Activated CD4-positive, alpha-beta T cell treated with anti-CD3 and anti-CD28 coated beads, Interleukin-2, amount 50 U/mL, for 48 hours (primary cell): Measurements from ENCODE around the gene THOC6.
"Not testable (repeated sequence)": the region's sequence is repeated elsewhere in the genome, so short reads cannot be mapped to it uniquely, and the experiment has no call there.

Experiments
- DNase-seq, 2 experiments: peaks; one replicate each; pipeline ENCODE4 v3.0.0-alpha.2; 2020

THOC6 gene

GRCh38 chr16:3035289-3035971, 11.6 kb downstream of the THOC6 start:
- DNase-seq, result no peak

GRCh38 chr16:3035972-3036725, 12.3 kb downstream of the THOC6 start:
- DNase-seq, result no peak

DNA sequence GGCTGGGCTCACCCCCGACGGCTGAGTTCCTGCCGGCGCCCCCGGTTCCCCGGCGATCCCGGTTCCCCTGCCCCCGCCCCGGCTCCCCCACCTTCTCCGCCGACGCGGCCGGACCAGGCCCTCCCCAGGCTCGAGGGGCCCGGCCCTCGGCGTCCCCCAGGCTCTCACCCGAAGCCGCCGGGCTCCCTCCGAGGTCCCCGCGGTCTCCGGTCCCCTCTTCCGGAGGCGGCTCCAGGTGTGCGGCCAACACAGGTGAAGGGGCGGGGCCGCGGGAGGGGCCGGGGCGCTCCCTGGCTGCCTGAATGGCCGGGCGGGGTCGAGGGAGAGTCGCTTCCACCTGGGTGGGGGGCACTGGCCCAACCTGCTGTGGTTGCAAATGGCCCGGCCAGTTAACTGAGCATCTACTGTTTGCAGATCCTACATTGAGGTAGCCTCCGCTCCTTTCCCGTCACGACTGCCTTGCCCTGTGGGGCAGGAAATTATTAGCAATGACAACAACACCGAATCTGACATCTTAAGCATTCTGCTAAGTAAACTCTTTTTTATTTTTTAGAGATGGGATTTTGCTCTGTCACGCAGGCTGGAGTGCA, 13.0 kb downstream of the THOC6 start, which contains the start of gene BICDL2:
BICDL2 (minus strand) TSS at position 219 of the 590 bp plus-strand sequence. CDS start 1,448 bp downstream, outside the sequence.
- no peak for DNase-seq

DNA sequence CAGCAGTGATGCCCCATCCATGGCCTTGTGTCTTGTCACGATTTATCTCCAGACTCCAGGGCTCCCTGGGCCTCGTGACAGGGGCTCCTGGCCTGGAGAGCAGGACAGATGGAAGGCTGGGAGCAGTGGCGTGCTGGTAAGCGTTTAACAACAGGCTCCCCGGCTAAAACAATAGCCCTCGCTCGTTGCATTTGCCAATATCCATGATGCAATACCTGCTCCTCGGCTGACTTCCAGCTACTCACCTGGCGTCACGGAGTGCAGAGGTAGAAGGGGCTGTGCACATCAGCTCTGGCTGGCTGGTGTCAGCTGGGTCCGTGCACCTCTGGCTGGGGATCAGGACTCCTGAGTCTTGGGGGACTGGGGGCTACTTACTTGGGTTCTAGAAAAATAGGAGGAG, 14.4 kb downstream of the THOC6 start:
- DNase-seq, result no peak

DNA sequence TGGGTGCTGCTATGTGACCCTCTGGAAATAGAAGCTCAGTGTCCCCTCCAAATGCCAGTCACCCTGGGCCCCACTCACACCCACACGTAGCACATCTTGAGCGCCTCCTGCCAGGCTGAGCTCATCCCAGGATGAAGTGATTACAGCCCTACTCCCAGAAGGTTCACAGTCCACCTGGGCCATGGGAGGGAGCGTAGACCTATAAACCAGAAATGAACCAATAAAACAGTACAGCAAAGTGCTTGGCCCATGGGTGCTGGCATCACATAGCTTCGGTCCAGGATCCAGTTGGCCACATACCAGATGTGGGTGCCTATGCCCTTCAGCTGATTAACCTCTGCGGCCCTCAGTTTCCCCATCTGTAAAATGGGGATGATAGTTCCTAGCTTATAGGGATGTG, 15.1 kb downstream of the THOC6 start:
- DNase-seq, result no peak

DNA sequence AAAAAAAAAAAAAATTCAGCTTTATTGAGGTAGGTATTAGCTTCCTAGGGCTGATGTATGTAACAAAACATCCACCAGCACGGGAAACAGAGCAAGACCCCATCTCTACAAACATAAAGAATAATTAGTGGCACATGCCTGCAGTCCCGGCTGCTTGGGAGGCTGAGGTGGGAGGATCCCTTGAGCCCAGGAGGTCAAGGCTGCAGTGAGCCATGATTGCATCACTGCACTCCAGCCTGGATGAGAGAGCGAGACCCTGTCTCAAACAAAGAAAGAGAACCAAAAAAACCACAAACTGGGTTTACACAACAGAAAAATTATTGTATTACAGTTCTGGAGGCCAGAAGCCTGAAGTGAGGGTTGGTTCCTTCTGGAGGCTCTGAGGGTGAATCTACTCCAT, 18.5 kb downstream of the THOC6 start:
- DNase-seq, result no peak

DNA sequence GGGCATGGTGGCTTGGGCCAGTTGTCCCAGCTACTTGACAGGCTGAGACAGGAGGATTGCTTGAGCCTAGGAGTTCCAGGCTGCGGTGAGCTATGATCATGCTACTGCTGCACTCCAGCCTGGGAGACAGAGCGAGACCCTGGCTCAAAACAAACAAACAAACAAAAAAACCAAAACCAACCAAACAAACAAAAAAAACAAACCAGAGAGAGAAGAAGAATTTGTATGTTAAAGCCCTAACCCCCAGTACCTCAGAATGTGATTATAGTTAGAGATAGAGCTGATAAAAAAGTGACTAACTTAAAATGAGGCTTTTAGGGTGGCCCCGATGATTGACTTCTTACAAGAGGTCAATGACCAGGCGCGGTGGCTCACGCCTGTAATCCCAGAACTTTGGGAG, 20.9 kb downstream of the THOC6 start:
- no peak for DNase-seq

GRCh38 chr16:3045758-3046640, 22.2 kb downstream of the THOC6 start, which contains the start of gene MMP25:
Gene MMP25 (plus strand): TSS chr16:3046561. CDS start chr16:3046918, 357 bp downstream.
- no peak for DNase-seq

- DNase-seq, result no peak
Measured at GRCh38 chr16:3046641-3047386, 23.0 kb downstream of the THOC6 start.

GRCh38 chr16:3047387-3047720, 23.5 kb downstream of the THOC6 start:
- DNase-seq, result no peak

- no peak for DNase-seq
Measured at GRCh38 chr16:3049921-3050481, 26.2 kb downstream of the THOC6 start.

DNA sequence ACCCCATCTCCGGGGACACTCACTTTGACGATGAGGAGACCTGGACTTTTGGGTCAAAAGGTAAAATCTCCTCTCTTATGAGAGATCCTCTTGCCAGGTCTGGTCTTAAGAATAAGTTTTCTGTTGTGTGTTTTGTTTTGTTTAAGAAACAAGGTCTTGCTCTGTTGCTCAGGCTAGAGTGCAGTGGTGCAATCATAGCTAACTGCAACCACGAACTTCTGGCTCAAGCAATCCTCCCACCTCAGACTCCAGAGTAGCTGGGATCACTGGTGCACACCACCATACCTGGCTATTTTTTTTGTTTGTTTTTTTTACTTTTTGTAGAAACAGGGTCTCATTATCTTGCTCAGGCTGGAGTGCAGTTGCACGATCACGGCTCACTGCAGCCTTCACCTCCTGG, 26.7 kb downstream of the THOC6 start:
- no peak for DNase-seq

- no peak for DNase-seq
Measured at GRCh38 chr16:3051009-3051408, 27.2 kb downstream of the THOC6 start.

DNA sequence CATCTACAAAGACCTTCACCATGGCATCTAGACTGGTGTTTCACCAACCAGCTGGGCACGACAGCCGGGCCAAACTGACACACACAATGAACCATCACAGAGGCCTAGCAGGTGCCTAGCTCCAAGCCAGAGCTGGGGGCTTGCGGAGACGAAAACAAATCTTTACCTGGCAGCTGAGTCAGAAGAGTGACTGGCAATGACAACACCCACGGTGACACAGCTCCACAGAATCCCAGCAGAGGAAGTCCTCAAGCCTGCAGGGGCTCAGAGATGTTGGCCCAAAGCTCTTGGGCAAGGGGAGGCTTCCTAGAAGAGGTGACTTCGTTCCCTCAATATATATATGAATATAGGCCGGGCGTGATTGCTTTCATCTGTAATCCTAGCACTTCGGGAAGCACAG, 27.7 kb downstream of the THOC6 start:
- DNase-seq, result no peak

DNA sequence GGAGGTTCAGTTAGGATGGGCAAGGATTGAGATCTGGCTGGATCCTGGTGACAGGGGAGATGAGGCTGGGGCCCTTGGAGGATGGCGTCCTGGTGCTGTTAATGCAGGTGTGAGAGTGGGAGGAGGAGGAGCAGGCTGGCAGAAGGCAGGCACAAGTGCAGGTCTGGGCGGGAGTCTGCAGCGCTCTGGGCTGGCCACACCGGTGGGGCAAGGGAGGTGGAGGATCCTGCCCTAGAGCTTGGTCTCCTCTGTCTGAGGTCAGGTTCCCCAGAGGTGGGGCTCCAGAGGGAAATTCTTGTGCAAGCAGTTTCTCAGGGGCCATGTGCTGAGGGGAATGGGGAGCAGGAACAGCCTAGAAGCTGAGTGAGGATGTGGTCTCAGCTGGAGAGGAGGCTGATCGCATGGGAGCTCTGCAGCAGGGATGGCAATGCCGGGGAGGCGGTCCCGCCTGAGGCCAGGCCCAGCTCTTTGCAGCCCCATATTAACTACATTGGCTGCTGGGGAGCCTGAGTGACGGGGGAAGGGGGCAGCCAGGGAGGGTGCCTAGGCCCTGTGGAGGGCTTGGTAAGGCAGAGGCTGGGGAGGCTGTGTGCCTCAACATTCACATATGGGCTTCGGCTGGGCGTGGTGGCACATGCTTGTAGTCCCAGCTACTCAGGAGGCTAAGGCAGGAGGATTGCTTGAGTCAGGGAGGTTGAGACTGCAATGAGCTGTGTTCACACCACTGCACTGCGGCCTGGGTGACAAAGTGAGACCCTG, 28.9 kb downstream of the THOC6 start:
- peak in 1 of 2 experiments; percentile 48 for DNase-seq

- DNase-seq, result not testable (repeated sequence)
Measured at GRCh38 chr16:3053330-3053710, 29.5 kb downstream of the THOC6 start.

- DNase-seq, result no peak
Measured at GRCh38 chr16:3054965-3055733, 31.3 kb downstream of the THOC6 start.

DNA sequence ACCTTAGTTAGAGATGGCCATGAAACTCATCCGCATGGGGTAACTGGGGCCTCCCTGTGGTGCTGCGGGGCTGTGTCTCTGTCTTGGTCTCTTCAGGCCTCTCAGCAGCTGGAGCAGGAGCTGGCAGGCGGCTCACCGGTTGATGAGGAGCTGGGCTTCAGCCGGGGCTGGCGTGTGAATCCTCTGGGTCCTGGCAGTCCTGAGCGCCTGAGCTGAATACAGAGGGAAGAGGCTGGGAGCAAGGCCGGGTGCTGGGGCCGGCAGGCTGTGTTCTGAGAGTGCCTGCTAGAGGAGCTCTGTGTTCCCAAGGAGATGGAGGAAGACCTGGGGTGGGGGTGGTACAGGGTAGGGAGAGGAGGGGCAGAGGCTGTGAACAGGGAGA, 31.9 kb downstream of the THOC6 start:
- DNase-seq, result not testable (repeated sequence)

- no peak for DNase-seq
Measured at GRCh38 chr16:3056336-3057180, 32.7 kb downstream of the THOC6 start.
